Fibroblast of skin of right quadriceps (primary cell): ENCODE results near the gene RPS15.
"Not testable (repeated sequence)": the region's sequence is repeated elsewhere in the genome, so short reads cannot be mapped to it uniquely, and the experiment has no call there.

Experiments
- DNase-seq: peaks from one replicate; pipeline ENCODE4 v3.0.0-alpha.2; 2013

RPS15 gene

DNA sequence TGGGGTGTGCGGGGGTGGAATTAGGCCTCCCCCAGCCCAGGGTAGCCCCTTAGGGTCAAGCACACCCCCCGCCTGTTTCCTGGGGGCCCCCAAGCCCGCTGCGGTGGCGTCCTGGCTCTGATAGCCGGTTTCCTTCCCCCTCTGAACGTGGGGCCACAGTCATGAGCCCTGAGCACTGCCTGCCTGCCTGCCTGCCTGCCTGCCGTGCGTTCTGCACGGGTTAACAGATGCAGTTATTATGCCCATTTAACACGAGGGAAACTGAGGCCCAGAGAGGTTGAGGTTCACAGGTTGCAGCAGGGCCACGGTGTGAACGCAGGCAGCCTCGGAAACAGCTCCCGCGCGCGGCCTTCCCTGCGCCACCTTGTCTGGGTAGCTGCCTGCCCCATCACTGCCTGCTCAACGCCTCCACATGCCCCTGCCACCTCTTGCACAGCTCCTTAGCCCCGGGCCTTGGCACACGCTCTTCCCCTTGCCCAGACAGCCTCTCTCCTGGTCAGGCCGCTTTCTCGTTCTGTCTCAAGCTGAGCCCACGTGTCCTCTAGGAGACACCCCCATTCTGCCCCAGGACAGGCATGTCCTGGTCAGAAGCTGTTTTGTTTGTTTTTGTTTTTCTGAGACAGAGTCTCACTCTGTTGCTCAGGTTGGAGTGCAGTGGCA lies 35.7 kb upstream of the RPS15 start:
- DNase-seq = no peak

DNA sequence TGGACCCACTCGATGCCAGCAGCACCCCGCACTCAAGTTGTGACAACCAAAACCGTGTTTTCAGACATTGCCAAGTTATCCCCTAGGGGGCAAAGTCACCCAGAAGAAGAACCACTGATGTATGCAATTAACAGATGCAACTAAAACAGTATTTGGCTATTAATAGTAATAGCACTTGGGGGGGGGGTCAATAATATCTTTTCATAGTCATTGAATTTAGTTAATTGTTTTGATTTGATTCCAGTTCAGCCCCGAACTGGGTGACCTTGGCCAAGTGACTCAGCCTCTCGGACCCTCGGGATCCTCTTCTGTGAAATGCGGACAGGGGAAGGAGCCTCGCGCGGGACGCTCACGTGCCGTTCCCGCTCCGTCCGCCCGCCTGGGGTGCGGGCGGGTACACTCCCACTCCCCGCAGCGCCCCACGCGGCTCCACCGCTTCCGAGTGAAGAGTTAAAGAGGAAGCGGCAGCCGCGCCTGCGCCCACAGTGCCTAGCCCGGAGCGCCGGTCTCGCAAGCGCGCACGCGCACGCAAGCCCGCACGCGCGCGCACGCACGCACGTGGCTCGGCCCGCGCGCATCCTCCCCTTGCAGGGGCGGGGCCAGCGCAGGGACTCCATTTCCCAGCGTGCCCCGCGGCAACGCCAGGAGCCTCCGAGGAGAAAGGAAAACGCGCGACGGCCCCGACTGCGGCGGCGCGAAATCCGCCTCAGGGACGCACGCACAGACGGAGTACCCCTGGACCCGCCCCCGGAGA lies 31.2 kb upstream of the RPS15 start:
- DNase-seq = peak; percentile 99

DNA sequence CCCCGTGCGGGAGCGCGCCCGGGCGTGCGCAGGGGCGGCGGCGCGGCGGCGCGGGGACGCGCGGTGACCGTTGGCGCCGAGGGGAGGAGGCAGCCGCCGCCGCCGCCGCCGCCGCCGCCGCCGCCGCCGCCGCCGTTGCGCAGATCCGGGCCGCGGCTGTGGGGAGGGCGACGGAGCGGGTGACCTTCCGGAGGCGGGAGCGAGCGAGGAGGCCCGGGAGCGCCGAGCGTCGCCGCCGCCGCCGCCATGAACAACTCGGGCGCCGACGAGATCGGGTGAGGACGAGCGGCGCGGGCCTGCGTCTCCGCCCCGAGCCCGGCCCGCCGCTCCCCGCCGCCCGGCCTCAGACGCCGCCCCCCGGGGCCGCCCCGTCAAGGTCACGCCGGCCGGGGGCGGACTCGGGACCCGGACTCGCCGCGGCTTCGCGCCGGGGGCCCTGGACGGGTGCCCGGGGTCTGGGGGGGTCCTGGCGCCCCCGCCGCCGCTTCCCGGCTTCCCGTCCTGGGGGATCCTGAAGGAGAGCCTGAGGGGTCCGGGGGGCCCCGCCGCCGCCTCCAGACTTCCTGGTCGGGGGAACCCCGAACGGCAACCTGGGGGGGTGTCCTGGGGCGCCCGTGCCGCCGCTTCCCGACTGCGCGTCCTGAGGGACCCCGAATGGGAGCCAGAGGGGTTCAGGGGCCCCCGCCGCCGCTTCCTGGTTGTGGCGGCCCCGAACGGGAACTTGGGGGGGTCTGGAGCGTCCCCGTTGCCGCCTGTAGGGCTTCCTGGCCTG lies 30.5 kb upstream of the RPS15 start, which contains the start of gene DAZAP1:
TSS of gene DAZAP1 (plus strand) at position 59 of the 772 bp plus-strand sequence. CDS start at position 247, 188 bp downstream.
- peak; percentile 22 for DNase-seq

DNA sequence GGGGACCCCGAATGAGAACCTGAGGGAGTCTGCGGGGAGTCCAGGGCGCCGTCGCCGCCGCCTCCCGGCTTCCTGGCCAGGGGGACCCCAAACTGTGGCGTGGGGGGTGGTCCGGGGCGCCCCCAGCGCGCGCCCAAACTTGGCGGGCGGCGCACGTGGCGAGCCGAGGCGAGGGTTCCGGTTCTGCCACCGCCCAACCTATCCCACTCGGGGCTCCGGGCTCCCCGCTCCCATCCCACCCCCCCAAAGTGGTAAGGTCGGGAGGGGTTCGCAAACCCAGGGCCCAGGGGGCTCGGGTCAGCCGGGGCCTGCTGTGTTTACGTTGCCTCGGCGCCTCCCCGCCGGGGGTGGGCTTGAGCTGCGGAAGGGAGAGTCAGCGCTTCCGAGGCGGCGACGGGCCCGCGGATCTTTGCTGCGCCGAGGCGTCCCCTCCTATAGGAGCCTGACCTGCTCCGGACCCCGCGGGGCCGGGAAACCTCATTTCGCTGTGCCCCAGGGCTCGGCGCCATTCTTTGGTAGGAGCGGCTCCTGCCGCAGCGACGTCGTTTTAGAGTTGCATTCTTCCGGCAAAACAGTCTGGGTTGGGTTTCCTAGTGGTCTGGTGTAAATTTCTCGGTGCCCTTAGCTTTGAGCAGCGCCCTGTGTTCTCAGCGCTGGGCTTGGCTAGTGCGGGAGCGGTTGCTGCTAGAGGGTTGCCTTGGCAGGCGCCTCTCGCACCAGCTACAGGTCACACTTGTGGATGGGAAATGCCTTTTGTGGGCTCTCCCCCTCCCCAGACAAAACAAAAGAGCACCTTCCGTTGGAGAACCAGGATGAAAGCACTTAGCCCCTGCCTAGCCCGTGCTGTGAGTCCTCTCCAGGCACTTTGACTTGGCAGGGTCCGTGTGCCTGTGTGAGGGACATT lies 29.6 kb upstream of the RPS15 start:
- peak; percentile 35 for DNase-seq

DNA sequence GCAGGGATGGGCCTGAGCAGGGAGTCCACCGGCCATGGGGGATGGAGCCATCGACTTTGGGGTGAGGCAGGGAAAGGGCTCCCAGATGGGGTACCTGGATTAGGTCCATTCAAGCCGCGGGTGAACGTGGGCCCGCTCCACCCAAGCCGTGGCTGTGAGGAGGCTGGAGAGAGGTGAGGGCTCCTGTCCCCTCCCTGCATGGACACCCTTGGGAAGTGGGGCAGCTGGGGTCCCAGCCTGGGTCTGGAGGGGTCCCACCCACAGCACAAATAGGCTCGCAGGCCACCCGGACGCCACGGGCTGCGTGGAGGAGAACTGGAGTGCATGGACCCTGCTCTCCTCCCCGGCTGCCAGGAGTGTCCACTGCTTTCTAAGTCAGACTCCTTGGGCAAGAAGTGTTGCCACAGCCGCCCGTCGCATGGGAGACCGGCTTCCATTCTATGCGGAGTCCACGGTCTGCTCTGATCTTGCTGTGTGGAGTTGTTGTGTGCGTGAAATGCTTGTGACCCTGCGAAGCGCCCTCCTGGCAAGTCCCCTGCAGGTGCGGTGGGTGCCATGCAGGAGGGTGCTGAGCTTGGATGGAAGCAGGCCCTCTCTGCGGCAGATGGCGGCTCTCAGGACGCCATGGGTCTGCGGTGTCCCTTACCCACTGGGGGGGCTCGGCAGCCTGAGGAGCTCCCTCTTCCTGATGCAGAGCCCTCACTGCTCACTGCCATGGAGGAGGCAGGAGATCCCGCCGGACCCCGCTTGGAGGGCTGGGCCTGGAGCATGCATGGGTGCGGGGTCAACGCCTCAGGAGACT lies 28.8 kb upstream of the RPS15 start:
- DNase-seq = no peak

DNA sequence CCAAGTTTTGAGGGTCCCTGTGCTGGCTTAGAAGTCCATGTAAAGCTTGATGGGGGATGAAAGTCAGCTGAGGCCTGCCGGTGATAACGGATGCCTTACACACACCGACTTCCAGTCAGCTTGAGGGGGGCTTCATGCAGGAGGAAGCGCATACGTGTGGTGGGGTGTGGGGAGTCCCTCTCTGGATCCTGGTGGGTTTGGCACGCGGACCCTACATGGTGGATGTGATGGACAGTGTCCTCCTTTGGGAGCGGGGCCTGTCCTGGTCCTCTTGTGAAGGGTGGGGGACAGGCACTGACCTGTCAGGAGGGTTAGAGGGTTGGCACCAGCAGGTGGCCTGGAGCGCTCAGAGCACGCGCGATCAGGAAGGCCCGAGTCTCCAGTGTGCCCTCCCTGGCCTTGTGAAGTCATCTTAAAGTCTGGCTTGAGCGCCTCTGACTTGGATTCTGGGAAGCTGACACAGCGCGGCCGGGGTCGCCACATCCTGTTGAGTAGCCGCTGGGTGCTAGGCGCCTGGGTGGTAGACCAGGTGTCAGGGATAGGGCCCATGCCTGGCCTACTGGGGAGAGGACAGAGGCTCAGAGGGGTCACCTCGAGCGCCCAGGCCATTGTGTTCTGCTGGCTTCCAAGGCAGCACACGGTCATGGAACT lies 27.9 kb upstream of the RPS15 start:
- no peak for DNase-seq

DNA sequence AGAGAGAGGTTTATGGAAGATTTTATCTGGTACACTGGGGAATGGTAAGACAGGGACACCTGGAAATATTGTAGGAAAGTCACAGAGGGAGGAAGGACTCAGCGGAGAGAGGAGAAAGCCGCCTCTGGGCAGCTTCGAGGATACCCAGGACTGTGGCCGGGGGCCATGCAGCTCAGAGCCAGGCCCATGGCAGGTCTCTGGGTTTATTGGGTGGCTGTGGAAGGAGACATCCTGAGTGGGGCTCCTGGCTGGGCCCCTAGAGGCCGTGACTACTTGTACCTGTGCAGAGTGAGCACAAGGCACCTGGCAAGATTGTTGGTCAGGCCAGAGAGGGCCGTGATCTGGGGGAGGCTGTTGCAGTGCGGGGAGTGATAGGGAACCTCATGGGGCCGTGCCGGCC lies 27.4 kb upstream of the RPS15 start:
- no peak for DNase-seq

DNA sequence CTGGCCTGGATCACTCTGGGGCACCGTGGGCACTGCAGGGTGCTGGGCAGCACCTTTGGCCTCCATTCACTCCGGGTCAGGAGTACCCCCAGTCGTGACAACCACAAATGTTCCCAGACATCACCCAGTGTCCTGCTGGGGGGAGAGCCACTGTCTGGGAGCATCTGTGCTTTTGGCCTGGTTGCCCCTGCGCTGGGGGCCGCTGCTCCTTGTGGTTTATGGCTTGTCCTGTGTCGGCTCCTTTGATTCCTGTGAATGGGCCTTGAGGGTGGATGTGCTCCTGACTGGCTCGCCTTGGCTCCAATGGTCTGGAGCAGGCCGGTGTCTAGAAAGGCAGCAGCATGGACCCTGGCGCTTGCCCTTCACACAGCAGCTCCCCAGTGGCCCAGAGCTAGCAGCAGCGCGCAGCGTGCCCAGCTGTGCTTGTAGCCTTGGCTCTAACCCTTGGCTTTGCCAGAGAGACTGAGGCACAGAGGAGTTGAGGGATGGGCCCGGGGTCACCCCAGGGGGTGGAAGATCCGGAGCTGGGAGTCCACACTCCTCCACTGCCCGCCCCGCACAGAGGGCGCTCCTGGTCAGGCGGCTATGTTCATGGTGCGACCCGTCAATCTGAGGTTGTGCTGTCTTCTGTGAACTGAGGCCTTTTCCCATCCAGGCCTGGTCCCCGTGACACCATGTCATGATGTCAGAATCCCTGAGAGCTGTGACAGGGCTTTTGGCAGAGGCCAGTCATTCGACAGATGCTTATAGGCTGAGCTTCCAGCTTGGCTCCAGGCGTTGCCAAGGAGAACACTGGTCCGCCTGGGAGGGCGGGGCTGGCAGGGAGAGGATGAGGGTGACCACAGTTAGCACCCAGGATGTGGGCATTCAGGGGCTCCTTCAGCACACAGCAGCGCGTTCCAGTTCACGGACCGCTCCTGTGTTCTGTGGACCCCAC lies 26.7 kb upstream of the RPS15 start:
- no peak for DNase-seq

DNA sequence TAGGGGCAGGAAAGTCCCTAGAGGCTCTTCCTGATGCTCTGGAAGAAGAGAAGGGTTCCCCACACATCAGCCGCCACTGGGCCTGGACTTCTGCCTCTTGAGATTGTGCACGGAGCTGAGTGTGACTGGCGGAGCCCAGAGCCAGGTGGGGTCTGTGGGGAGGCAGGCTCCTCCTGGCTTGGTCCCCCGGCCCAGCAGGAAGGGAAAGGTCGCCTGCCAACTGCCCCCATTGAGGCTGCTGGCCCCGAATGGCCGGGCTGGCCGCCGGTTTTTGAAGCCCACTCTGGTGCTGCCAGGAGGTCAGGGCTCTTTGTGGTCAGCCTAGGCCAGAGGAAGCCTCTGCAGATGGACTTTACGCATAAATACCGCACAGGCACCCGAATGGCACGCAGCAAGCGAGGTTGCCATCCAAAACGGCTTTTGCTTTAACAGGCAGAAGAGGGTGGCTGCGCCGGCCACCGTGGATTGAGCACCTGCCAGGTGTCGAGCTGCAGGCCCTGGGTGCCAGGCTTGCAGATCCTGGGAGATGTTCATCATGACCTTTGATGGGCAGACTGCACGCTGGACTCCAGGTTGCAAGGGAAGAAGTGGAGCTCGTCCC lies 25.8 kb upstream of the RPS15 start:
- no peak for DNase-seq

DNA sequence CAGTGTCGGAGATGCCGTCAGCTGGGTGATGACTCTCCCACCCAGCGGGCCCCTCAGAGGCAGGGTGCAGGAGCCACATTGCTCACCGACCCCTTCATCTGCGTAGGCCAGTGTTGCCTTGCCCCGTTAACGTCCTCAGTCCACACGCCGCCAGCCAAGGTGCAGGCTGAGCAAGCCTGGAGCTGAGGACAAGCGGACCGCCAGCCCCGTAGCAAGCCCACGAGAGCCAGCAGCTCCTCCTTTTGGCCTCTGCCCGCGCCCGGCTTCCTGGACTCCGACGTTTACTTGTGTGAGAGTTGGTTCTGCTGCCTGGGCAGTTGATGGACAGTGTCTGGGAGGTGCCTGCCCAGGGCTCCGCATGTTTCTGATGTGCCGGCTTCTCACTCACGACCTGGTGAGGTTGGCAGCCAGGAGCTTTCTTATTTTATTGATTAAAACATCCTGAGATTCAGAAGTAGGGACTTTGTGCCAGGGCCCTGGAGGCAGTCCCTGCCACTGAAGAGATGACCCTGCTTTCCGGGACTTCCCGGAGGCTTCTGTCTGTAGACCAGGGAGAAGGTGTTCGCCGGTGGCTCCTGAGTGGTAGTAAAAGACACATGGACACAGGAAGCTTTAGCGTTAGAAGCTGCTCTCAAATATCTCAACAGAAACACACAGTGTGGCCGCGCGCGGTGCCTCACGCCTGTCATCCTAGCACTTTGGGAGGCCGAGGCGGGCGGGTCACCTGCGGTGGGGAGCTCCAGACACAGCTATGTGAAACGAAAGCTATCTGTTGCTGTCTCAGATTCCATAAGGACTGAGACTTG lies 25.0 kb upstream of the RPS15 start:
- no peak for DNase-seq

DNA sequence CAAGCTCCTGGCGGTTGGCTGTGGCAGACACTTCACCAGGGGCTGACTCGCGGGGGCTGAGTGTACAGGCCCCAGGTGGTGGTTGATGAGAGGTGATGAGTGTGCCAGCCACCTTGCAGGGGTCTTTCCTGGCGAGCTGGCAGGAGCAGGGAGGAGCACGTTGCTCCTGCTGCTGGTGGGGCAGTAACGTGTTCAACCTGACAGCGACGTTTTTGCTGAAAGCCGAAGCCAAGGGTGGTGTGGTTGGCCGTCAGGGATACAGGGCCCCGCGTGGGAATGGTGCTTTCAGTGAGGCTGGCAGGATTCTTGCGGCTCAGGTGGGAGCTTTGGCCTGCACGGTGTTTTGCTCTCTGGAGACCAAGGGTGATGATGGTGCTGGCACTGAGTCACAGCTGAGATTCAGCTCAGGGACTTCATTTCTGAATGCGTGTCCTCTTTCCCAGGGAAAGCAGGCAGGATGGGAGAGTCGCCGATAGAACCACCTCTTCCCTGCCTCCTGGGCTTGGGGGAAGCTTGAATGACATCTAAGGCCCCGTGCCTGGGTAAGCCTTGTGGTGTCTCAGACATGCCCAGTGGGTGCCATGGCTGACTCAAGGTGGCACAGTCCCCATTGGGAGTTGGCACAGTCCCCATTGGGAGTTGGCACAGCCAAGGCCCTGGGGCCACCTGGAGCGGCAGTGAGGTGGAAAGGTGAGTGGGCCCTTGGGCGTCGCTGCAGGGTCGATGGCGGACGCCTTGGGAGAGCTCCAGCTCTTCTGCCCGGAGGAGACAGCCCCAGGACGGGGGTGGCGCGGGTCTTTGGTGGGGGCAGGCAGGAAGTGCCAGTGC lies 22.0 kb upstream of the RPS15 start:
- DNase-seq = no peak

DNA sequence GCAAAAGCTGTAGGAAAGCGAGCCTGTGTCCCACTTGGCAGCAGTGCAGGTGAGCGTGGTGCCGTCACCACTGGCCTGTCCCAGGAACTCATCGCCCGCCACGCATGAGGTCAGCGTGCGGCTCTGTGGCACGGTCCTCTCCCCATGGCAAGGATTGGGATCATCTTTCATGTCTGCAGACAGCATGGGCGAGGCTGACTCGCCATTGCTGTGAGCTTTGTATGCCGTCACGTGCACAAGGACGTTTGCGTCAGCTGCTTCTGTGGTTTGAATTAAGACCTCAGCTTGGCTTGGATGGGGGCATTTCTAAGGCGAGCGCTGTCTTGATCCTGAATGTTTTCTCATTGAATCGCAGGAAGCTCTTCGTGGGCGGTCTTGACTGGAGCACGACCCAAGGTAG lies 21.1 kb upstream of the RPS15 start:
- peak; percentile 56 for DNase-seq

DNA sequence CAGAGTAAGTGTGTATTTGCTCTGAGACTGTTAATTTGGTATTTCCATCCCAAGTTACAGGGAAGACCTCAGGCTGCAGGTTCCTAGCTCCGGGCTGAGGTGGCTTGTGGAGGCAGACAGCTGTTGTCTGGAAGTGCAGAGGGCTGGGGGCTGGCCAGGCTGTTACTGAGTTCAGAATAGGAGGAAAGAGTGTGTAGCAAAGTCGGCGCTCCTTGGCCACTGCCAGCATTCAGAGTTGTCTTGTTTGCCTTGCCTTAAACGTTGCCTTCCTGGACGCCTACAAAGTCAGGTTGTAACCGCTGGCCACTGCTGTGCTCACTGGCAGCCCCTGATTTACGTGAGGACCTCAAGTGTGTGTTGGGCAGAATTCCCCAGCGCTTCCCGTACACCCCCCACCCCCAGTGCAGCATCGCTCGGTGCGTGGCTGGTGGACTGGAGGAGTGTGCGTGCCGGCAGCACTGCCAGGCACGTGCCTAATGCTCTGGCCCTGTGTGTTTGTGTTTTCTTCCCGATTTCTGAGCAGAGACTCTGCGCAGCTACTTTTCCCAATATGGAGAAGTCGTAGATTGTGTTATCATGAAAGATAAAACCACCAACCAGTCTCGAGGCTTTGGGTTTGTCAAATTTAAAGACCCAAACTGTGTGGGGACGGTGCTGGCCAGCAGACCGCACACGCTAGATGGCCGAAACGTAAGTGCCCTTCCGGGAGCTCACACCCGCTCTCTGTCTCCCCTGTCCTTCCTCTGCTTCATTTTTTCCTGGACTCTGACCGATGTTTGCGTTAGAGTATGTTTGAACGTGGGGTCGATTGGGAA lies 20.3 kb upstream of the RPS15 start:
- no peak for DNase-seq

DNA sequence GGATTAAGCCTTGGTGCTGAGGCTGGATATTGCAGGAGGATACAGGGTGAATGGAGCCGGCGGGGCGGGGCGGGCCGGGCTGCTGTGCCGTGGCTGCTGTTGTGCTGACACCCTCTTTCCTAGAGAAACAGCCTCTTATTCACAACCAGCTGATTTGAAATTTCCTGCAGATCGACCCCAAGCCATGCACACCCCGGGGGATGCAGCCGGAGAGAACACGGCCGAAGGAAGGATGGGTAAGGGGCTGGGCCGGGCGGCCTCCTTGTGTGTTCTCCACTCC lies 19.8 kb upstream of the RPS15 start:
- DNase-seq = no peak

DNA sequence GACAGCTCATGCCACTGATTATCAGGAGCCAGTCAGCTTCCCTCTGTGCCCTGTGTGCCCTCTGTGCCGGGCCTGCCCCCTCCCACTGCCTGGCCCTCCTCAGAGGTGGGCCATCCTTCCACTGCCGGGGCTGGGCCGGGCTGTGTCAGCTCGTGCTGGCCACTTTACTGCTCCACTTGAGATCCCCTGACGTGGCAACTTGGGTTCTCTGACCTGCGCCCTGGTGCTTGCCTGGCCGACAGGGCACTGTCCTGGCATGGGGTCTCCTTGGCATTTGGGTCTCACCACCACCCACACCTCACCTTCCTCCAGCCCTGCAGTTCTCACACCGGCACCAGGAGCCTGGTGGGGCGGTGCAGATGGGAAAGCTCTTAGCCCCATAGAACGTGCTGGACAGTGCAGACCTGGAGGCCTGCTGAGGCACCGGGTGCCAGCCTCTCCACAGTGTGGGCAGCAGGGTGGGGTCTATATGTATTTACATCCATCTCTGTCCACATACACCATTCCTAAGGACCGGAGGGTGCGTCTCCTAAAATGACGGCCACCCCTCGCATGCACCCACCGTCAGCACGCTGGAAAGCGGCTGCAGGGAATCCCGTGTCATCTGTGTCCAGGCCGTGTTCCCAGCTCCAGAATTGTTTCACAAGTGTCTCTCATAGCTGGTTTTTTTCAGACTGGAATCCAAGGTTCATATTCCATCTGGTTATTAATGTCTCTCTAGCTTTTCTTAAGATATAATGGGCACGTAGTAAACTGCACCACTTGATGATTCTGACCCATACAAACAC lies 19.1 kb upstream of the RPS15 start:
- no peak for DNase-seq

DNA sequence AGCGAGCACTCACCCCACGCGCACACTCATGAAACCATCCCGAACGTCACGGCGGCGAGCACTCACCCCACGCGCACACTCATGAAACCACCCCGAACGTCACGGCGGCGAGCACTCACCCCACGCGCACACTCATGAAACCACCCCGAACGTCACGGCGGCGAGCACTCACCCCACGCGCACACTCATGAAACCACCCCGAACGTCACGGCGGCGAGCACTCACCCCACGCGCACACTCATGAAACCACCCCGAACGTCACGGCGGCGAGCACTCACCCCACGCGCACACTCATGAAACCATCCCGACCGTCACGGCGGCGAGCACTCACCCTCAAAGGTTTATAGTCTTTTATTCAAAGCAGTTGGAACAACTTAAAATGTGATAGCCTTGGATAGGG lies 18.1 kb upstream of the RPS15 start:
- not testable (repeated sequence) for DNase-seq
